ENCODE measurements around the gene BYSL. TPM values are rescaled to one million over a fixed set of nuclear protein-coding genes. Genes with fewer than 3 reads are reported as not detected.
"Not testable (repeated sequence)": the region's sequence is repeated elsewhere in the genome, so short reads cannot be mapped to it uniquely, and the experiment has no call there.

Gene BYSL
- polyA plus RNA-seq, 10 donors, result 25.5 to 36.8 (median 33.2) TPM

DNA sequence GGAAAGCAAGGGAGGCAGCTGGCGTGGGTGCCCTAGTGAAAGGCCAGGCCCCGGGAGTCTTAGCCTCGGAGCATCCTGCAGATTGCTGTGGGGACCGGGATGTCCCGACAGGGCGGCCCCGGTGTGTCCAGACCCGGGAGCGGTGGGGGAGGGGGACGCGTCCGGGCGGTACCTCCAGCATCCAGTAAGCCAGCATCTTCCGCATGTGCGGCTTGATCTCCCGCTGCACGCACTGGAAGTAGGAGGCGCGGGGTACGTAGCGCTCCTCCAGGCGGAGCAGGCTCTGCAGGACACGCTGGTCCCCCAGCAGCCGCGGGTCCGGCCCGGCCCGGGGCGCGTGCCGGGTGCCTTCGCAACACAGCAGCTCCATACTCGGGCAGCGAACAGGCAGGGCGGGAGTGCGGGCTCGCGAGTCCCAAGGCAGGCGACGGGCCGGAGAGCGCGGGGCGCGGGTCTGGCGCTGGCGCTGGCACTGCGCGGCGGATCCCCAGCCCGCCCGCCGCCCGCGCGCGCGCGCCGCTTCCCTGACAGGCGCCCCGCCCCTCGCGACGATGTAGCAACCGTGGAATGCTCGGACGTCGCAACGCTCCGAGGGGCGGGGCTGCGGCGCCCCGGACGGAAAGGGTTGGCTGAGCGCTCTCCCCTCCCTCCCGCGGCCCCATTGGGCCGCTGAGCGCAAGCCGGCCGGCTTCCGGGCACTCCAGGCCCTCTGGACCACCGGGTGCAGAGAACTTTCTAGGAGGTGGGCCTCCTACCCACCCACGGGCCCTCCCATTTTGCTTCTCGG lies 20.2 kb downstream of the BYSL start, which contains the start of gene CCND3:
CCND3 (minus strand) TSS at position 529 of the 787 bp plus-strand sequence; CDS start at position 370, 159 bp downstream.
- peak; percentile 92 to 96 (median 94) for DNase-seq

DNA sequence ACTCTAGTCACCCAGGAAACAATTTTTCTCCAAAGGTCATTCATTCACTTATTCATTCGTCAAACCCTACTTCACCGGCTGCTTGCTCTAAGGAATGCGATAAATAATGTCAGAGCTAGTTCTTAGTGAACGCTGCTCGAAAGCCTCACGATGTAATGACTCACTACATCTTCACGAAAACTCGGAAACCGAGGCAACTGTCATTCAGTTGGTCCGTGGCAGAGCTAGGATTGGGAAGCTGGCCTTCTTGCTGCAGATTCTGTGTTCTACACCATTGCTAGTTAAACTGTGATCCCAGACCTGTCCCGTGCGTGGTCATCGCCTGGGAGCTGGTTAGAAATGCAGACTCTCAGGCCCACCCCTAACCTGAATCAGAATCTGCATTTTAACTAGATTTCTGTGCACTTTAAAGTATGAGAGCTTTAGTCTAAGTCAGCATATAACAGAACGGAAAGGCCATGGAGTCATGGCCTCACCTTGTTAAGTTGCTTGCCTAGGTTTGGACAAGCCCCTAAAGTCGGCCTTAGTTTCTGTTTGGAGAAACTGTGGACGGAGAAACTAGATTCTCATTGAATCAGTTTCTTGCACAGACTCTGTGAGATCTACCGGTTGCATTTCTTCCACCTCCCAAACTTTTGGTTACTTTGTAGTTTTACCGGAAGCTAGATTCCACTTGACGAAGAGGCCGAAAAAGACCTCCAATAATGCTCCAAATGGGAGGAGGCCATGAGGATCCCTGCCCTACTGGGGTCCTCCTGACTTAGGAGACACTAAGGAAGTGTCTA lies 21.0 kb downstream of the BYSL start:
- no peak for DNase-seq

DNA sequence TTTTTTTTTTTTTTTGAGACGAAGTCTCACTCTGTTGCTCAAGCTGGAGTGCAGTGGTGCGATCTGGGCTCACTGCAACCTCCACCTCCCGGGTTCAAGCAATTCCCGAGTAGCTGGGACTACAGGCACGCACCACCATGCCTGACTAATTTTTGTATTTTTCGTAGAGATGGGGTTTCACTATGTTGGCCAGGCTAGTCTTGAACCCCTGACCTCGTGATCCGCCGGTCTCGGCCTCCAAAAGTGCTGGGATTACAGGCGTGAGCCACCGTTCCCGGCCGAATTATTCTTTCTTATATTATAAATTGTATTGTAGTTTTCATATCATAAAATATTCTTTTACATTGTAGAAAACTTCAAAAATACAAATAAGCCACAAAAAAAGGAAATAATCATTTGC lies 21.6 kb downstream of the BYSL start:
- DNase-seq, result not testable (repeated sequence)

DNA sequence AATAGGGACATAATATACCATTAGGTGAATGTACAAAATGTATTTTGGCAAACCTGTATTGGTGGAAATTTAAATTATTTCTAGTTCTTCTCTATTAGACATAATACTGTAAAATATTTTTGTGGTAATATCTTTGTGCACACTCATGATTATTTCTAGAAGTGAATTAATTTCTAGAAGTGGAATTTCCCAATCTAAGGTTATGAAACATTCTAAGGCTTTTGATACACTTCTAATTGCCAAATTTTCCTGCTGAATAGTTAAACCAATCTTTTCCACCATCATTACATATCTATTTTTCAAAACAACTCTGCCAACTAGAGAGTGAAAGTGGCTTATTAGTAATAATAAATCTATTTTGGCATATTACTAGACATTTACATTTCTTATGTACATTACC lies 22.2 kb downstream of the BYSL start:
- no peak for DNase-seq

DNA sequence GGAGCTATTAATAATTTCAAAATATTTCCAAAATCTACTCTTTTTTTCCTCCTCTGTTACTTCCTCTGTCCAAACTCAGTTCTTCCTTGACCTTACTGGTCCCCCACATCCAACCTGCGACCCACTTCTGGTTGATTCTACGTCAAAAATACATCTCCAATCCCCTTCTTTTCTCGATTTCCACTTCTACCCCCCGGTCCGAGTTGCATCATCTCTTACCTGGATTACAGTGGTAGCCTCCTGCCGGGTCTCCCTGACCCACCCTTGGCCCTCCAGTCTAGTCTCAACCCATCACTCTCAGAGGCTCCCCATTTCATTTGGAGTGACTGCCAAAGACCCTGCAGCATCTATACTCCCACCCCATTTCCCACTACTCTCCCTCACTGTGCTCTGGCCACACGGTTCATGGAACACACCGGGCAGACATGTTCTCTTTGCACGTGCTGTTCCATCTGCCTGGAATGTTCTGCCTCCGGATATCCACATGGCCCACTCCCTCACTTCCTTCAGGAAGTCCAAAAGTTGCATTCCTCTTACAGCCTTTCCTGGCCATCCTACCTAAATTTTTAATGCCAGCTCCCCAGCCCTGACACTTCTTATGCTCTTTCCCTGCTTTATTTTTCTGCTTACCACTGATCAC lies 26.4 kb downstream of the BYSL start:
- DNase-seq, result no peak

DNA sequence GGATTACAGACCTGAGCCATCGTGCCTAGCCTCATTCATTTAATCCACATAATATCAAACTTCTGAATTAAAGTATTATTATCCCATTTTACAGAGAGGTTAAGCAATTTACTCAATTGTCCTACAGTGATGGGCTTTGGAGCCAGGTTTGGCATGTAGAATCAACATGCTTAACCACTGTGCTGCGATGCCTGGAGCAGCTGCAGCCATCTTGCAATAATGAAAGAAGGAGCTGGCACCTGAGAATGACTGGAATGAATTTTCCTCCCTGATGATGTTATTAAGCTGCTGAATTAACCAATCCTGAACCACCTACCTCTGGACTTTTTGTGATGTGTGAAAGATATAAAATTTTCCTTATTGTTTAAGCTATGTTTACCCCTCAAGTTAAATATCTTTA lies 33.4 kb downstream of the BYSL start:
- DNase-seq, result no peak

DNA sequence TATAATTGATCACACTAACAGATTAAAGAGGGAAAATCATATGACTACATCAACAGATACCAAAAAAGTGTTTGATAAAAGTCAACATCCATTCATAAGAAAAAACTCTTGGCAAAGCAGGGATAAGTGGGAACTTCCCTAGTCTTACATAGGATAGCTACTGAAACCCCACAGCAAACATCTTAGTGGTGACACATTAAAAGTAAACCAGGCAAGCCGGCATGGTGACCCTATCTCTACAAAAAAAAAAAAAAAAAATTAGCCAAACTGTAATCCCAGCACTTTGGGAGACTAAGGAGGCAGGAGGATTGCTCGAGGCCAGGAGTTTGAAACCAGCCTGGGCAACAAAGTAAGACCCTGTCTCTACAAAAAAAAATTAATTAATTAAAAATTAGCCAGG lies 34.1 kb downstream of the BYSL start:
- no peak for DNase-seq

DNA sequence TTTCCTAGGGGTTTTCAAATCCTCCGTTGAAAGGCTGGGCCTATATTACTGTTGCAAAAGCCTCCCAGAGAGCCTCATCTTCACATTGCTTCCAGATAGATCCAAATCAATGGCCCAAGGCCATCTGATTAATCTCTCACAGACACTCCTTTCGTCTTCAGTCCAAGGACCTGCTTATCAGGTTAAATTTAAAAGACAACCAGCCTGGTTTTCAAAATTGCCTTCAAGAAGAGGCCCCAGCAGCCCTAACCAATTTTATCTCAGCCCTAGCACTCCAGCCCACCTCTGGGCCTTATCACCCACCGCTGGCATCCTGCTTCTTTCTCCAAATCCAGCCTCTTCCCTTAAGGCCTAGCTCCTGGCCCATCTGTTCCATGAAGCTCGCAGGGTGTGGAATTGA lies 35.8 kb downstream of the BYSL start:
- DNase-seq, result no peak

DNA sequence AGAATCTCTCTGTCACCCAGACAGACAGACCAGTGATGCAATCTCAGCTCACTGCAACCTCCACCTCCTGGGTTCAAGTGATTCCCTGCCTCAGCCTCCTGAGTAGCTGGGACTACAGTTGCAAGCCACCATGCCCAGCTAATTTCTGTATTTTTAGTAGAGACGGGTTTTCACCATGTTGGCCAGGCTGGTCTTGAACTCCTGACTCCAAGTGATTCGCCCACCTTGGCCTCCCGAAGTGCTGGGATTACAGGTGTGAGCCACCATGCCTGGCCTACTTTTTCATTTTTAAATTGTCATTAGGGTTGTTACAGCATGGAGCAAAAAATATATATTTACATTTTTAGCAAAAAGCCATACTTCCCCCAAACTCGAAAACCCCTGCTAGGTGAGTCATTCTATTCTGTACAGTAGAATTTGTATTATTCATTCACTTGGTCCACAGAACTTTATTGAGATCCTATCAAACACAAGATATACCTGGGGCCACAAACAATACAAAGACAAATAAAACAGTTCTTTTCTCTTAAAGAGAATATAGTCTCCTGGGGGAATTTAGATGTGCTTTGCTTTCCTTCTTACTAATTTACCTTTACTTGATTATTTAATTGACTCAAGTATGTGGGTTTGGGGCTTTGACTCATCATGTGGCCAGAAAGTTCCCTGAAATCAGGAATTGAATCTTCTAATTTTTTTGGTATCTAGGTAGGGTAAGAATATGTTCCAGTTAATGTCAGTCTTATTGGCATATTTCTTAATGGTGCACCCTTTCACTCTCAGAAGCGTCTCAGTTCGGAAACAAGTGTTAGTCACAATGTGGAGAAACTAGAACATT lies 36.9 kb downstream of the BYSL start:
- no peak for DNase-seq

DNA sequence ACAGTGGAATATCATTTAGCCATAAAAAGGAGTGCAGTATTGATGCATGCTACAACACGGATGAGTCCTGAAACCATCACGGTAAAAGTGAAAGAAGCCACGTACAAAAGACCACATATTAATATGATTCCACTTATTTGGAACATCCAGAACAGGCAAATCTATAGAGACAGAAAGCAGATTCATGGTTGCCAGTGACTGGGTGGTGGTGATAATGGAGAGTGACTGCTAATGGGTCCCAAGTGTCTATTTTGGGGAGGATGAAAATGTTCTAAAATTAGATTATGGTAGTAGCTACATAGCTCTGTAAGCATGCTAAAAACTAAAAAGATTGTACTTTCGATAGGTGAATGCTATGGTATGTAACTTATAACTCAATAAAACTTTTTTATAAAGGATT lies 38.7 kb downstream of the BYSL start:
- DNase-seq, result no peak

DNA sequence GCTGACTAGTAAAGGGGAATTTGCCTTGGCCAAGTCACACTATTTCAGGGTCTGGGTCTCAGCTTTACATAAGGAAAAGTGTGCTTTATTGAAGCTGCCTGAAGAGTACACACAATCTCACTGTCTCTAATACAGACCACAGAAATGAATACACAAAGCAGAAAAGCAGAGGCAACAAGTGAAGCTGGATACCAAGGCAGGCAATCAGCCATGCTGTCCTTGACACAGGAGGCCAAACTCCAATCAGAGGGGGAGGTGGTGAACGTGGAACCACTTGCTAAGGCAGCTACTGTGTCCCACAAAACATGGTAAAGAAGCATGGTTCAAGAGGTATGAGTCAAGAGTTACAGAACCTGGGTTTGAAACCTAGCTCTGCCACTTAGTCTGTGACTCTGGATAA lies 42.1 kb downstream of the BYSL start:
- no peak for DNase-seq

DNA sequence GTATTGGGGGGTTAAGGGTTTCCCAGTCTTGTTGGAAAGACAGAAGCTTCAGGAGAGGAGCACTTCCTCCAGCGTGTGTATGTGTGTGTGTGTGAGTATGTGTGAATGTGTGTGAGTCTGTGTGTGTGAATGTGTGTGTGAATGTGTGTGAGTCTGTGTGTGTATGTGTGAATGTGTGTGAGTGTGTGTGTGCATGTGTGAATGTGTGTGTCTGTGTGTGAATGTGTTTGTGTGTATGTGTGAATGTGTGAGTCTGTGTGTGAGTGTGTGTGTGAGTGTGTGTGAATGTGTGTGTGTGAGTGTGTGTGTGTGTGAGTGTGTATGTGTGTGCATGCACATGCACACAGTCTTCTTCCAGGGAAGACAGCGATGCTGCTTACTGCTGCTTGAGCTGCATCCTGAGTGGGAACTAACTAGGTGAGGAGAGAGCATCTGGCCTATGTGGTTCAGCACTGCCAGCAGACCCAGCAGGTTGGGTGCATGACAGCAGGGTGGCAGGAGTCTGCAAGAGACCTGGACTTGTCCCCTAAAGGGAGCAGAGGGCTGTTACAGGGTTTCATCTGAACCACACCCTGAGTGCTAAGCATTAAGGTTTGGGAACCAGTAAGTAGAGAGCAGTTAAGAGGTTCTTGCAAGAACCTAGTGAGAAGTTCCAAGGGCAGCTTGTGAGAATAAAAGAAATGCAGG lies 43.0 kb downstream of the BYSL start:
- no peak for DNase-seq

DNA sequence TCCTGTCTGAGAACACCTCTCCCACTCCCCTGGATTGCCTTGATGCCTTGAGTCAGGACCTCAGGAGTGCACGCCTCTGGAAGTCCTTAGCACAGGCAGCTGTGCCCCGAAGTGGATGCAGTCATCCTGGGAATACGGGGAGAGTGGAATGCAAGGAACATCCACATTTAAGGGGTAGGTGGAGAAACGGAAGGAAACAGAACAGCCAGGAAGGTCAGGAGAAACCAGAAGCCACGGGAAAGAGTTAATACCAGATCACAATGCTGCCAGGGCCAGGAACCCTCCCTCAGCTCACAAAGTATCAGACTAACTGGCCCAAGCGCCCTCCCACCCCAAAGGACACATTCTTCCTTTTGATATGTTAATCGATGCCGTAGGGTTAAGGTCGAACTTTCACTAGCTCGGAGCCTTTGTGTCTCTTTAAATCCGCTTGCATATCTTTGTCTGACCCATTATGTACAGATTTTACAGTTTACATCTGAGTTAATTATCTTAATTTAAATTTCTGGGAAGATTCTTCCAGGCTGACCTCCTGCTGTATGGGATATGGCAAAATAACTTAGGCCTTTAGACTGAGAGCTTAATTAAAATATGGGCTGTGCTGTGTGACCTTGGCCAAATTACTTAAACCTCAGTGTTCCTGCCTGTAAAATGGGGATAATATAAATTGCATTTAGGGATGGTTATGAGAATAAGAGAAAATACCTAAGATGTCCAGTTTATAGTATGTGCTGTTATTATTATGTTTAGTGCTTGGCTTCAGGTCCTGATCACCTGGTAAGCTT lies 44.3 kb downstream of the BYSL start:
- no peak for DNase-seq

DNA sequence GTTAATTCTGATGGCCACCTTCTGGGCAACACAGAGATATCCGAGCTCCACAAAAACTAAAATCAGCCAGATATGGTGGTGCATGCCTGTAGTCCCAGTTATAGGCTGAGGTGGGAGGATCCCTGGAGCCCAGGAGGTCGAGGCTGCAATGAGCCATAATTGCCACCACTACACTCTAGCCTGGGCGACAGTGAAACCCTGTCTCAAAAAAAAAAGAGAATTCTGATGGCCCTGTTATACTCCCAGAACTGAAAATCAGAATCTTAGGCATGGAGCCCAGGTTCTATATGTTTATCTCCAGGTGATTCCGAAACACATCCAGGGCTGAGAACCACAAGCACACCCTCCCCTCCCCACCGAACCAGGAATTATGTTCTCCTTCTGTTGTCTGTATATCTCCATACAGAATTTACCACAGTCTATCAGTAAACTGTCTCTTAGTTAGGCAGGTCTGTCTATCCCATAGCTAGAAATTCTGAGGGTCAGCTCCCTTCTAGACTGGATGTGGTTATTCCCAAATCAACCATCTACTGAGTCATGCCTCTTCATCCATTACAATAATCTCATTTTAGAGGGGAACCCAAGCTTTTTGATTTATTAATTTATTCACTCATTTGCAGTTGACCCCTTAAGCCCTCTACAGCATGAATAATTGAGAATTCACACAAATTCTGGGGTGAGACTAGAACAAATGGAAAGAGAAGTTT lies 45.1 kb downstream of the BYSL start:
- DNase-seq, result no peak

DNA sequence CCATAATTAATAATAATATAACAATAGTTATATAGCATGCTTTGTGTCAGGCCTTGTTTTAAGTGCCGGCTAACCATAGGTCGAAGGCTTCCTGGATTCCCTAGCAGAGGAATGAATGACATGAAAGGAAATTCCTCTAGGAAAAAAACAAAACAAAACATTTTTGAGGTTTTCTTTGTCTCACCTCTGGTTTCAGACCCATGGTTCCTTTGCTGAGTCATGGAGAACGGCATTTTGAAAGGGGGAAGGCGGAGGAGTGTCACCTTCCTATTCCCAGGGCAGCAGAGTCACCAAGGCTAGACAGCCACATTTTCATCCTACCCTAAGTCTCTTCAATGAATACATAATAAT lies 45.6 kb downstream of the BYSL start:
- peak in 1 of 3 donors; percentile 7 for DNase-seq

DNA sequence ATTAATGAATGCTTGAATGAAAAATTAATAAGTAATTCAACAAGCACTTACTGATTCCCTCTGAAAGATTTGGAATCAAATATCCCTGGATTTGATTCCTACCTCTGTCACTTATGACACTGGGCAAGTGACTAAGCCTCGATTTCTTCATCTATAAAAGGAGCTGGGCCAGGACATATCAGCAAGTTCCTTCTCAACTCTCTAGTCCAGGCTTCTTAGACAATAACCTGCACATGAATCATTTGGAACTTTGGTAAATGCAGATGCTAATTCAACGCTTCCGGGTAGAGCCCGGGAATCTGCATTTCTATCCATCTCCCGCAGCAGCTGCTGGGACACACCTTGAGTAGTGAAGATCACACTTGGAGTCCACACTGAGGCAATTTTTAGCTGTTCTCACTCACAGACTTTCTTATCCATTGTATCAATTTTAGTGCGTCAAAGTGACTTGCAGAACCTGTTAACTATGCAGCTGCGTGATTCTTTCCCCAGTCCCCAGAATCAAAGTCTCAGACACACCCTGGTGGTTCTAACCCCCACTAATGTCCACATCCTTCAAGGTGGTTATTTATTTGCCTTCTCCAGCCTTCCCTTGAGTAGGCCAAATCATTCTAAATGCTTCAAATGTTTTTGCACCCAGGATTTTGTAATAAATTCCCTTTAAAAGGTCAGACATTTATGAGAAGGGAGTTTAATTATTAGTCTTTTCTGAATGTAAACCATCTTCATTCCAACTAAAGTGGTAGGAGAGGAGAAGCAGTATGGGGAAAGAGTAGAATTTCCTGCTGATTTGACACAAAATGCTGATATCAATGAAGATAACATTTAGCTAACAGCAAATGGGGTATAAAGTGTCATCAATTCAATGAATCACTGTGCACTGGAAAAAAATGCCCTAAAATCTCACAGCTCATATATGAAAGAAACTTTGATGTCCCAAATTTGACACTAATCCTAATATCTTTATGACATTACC lies 46.3 kb downstream of the BYSL start:
- DNase-seq, result no peak

DNA sequence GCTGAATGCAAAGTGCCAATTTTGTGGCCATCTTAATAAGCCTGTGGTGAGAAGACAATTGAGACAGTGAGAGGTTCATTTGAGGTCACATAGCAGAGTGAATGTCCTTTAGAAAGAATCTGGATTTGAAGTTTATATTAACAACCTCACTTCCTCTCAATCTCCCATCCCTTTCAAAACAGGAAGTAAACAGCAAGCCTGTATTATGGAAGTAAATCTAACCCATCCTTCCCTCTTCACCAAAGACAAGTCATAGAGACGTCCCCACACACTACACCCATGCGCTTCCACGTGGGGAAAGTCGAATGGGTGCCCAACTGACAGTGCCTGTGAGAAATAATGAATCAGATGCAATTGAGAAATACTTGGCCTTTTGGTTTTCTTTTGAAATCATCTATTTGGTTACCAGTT lies 49.1 kb downstream of the BYSL start:
- peak in 1 of 3 donors; percentile 11 for DNase-seq

DNA sequence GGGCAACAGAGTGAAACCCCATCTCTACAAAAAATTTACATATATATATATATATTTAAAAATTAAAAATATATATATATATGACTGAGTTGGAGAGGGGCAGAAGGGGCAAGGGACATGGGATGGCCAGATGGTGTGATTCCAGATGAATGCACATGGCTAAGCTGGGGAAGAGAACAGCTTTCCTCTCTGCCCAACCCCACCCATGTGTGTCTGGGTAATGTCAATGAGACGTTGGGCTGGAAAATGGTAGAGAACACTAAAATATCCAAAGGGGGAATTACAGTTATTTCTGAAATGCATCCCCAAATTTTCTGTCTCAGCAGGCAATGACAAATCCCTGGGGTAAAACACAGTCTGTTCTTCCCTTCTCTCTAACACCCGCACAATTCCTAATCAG lies 51.5 kb downstream of the BYSL start:
- no peak for DNase-seq
